Right atrium auricular region (tissue), 2 donors: ENCODE results near the gene NRK. TPM values are rescaled to one million over a fixed set of nuclear protein-coding genes. Genes with fewer than 3 reads are reported as not detected.
"Not testable (repeated sequence)": the region's sequence is repeated elsewhere in the genome, so short reads cannot be mapped to it uniquely, and the experiment has no call there.

Experiments
- DNase-seq: peaks from one replicate; pipeline ENCODE4 v3.0.0-alpha.2; 2019; ENCODE audit warnings: low spot score
- H3K27ac ChIP-seq, 2 donors: fragments of 200-600 bp; sonication (generic); 1 replicate in 1 of 2; 2 replicates in 1 of 2; pipeline ENCODE4 v1.5.1; 2016 to 2019
- H3K27me3 ChIP-seq, 2 donors: fragments of 200-600 bp; sonication (generic); one replicate each; pipeline versions ENCODE4 v1.5.1 to v1.6.0; 2017 to 2019
- H3K36me3 ChIP-seq: fragments of 200-600 bp; sonication (generic); one replicate; pipeline ENCODE4 v1.5.1; 2016
- H3K4me1 ChIP-seq, 2 donors: fragments of 200-600 bp; sonication (generic); one replicate each; pipeline versions ENCODE4 v1.5.1 to v1.6.0; 2017 to 2019
- H3K4me3 ChIP-seq, 2 donors: fragments of 200-600 bp; sonication (generic); 1 replicate in 1 of 2; 2 replicates in 1 of 2; pipeline ENCODE4 v1.5.1; 2017 to 2019; ENCODE audit warnings: mild to moderate bottlenecking in 1 of 2, moderate library complexity in 1 of 2
- H3K9me3 ChIP-seq, 2 donors: fragments of 200-600 bp; sonication (generic); one replicate each; pipeline ENCODE4 v1.5.1; 2019
- total RNA-seq, 2 donors: library from RNA; depleted of rRNA; stranded (reverse); fragments of >200 nt; gene quantifications; one replicate each; pipeline ENCODE4 v1.1.0, GENCODE V29; 2016
- TF ChIP-seq, protein P1 (sequence below), 2 donors: fragments of 200-600 bp; sonication (generic); IDR thresholded peaks; one replicate each; pipeline ENCODE4 v1.5.1; 2019; ENCODE audit warnings: antibody characterized with exemption in 2 of 2

The NRK gene
- total RNA-seq, 2 donors from 2014 or later: 0.39 to 2.3 TPM

DNA sequence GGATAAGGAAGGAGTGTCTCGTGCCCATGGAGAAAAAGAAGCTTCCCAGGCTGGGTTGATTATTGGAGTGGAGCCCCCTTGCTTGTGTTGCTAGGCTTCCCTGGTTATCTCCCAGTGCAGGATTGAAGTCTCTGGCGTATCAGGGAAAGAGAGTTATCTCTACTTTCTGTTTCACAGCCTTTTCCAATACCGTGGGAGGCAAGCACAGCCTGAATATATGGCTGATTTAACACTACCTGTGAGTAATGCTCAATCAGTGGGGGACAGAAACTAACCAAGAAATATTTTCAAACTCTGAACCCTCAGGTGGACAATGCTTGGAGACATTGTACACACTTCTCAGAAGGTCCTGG is 151.0 kb downstream of the NRK start:
- TF ChIP-seq, protein P1, sequence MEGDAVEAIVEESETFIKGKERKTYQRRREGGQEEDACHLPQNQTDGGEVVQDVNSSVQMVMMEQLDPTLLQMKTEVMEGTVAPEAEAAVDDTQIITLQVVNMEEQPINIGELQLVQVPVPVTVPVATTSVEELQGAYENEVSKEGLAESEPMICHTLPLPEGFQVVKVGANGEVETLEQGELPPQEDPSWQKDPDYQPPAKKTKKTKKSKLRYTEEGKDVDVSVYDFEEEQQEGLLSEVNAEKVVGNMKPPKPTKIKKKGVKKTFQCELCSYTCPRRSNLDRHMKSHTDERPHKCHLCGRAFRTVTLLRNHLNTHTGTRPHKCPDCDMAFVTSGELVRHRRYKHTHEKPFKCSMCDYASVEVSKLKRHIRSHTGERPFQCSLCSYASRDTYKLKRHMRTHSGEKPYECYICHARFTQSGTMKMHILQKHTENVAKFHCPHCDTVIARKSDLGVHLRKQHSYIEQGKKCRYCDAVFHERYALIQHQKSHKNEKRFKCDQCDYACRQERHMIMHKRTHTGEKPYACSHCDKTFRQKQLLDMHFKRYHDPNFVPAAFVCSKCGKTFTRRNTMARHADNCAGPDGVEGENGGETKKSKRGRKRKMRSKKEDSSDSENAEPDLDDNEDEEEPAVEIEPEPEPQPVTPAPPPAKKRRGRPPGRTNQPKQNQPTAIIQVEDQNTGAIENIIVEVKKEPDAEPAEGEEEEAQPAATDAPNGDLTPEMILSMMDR (IDR thresholded peaks at IDR 0.05): no peak
- H3K27ac ChIP-seq: no peak overlapping the region
- no peaks in the 10 kb centered on the region for H3K27me3 ChIP-seq
- no peak overlapping the region for H3K4me3 ChIP-seq
- no peak for DNase-seq
- no peaks in the 10 kb centered on the region for H3K9me3 ChIP-seq
- H3K4me1 ChIP-seq: no peaks in the 10 kb centered on the region
- no peaks in the 10 kb centered on the region for H3K36me3 ChIP-seq

DNA sequence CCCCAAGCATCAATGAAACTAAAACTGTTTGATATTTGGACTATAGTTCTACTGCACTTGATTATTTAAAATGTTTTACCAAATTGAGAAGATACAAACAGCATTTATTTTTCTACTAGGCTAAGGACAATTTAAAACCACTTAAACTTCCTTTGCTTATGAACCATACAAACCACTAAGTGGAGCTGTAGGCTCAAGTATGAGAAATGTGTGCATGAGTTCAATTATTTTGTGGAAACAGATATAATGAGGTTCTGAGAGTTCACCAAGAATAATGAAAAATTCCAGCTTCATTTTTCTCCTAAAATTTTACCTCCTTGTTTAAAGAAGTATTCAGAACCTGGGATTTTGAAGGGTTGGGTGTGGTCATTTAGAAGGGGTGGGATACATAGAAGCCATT is 153.0 kb downstream of the NRK start:
- TF ChIP-seq, protein P1 (IDR thresholded peaks at IDR 0.05): peak in 1 of 2 donors; percentile 37
- Histone ChIP-seq H3K36me3 (no peaks in the 10 kb centered on the region), H3K9me3 (no peaks in the 10 kb centered on the region), H3K4me1 (no peaks in the 10 kb centered on the region), H3K27me3 (no peaks in the 10 kb centered on the region), H3K27ac (no peak overlapping the region), H3K4me3 (no peak overlapping the region)
- DNase-seq: no peak

DNA sequence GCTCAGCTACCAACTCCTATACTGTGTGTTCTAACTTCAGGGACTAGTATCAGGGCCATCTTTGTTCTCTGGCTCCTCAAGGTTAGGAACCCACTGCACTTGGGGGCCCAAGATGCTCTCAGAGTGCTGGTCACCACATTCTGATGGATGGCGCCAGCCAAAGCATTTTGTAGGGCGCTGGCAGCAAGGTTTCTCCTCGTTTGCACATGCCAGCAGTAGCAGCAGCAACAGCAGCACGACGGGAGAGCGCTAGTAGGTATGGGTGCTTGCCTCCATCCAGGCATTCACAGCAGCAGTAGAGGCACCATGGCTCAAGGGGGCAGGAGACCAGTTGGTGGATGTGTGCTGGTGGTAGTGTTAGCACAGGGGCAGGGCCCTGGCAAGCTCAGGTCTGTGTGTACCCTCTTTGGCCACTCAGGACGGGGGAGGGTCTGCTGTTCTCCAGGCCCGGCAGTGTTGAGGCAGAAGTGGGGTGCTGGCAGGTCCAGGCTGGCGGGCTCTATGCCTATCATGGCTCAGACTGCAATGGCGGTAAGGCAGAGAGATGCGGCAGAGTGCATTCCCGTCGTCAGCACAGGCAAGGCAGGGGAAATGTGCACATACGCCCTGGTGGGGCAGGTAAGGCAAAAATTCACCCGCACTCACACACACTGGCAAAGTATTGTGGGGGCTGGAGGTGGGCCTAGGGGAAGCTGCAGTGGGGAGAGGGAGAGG is 159.6 kb downstream of the NRK start:
- no peaks in the 10 kb centered on the region for H3K36me3 ChIP-seq
- no peaks in the 10 kb centered on the region for H3K9me3 ChIP-seq
- no peak overlapping the region for H3K27ac ChIP-seq
- DNase-seq: no peak
- no peaks in the 10 kb centered on the region for H3K27me3 ChIP-seq
- no peak overlapping the region for H3K4me3 ChIP-seq
- TF ChIP-seq, protein P1 (IDR thresholded peaks at IDR 0.05): no peak
- H3K4me1 ChIP-seq: no peaks in the 10 kb centered on the region

DNA sequence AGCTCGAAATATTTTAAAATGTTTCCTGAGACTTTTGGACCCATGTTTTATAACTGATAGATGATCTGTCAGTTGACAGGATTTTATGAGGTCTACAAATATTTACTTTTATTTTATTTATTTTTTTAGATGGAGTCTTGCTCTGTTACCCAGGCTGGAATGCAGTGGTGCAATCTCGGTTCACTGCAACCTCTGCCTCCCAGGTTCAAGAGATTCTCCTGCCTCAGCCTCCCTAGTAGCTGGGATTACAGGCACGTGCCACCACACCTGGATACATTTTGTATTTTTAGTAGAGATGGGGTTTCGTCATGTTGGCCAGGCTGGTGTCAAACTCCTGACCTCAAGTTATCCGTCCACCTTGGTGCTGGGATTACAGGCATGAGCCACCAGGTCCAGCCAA is 166.1 kb downstream of the NRK start:
- not testable (repeated sequence) for H3K4me1 ChIP-seq, H3K9me3 ChIP-seq, H3K27me3 ChIP-seq, H3K27ac ChIP-seq, H3K4me3 ChIP-seq, H3K36me3 ChIP-seq, DNase-seq

DNA sequence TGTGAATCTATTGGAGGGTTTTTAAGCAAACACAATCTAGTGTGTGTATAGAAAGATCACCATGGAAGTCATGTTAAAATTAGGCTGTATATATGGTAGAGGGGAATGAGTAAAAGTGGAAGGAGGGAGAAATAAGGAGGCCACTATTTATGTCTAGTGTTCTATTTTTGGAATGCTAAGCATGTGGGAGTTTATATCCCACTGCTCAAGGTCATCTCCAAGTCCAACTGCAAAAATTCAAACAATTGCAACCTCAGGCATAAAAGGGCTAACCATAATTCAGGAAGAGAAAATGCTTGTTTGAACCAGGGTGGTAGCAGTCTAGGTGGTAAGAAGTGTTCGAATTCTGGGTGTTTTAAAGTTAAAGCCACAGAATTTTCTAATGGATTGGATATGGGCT is 177.0 kb downstream of the NRK start:
- Histone ChIP-seq H3K36me3 (no peaks in the 10 kb centered on the region), H3K4me1 (no peaks in the 10 kb centered on the region), H3K9me3 (no peaks in the 10 kb centered on the region), H3K27ac (no peak overlapping the region), H3K27me3 (no peaks in the 10 kb centered on the region), H3K4me3 (no peak overlapping the region)
- no peak for DNase-seq
- TF ChIP-seq, protein P1 (IDR thresholded peaks at IDR 0.05): no peak

DNA sequence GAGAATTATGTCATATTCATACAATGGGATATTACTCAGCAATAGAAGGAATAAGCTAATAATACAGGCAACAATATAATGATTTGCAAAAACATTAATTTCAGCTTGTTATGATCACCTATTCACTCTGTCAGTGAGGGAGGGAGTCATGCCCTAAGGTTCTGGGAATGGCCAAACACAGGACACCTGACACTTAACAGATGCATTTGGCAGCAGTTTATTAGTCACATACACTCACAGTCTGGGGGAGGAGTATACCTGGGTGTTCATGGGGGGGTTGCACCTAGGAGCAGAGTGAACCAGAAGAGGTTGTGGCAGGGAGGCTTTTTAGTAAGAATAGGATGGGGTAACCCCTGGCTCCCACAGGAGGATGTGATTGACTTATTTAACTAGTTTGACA is 177.9 kb downstream of the NRK start:
- H3K36me3 ChIP-seq: no peaks in the 10 kb centered on the region
- no peaks in the 10 kb centered on the region for H3K4me1 ChIP-seq
- TF ChIP-seq, protein P1 (IDR thresholded peaks at IDR 0.05): no peak
- H3K27ac ChIP-seq: no peak overlapping the region
- no peaks in the 10 kb centered on the region for H3K27me3 ChIP-seq
- no peak for DNase-seq
- no peak overlapping the region for H3K4me3 ChIP-seq
- no peaks in the 10 kb centered on the region for H3K9me3 ChIP-seq

DNA sequence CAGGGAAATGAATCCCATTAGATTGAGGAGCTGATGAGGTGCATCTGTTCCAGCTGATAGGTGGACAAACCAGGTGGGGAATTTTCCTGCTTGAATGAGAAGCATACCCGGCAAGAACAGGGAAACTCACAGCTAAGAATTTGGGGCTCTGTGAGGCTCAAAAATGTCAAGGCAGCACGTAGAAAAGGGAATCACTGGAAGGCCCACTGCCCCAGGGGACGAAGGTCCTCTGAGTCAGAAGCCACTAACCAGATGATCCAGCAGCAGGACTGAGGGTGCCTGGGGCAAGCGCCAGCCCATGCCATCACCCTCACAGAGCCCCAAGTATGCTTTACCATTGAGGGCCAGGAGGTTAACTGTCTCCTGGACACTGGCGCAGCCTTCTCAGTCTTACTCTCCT is 178.3 kb downstream of the NRK start:
- DNase-seq, H3K4me3 ChIP-seq, H3K27me3 ChIP-seq, H3K36me3 ChIP-seq, H3K9me3 ChIP-seq, H3K27ac ChIP-seq, H3K4me1 ChIP-seq: not testable (repeated sequence)
